ENCODE results near the gene ADGRE3. TPM values are rescaled to one million over a fixed set of nuclear protein-coding genes. Genes with fewer than 3 reads are reported as not detected.
"Not testable (repeated sequence)": the region's sequence is repeated elsewhere in the genome, so short reads cannot be mapped to it uniquely, and the experiment has no call there.

ADGRE3 gene
- total RNA-seq, 4 donors from 2014 or later, result 0.50 TPM; not detected in 3

- intact Hi-C loops (cut with DNase I), result no loop called here
Measured at GRCh38 chr19:14629557-14629956, 45.1 kb downstream of the ADGRE3 start.

GRCh38 chr19:14624491-14624890 is 50.2 kb downstream of the ADGRE3 start:
- WGBS, result 84% methylated on average over 6 of the region's 6 CpGs
- intact Hi-C loops (cut with DNase I), result not testable (repeated sequence)

More at GRCh38 chr19:14629557-14629956, 45.1 kb downstream of the ADGRE3 start:
- Histone ChIP-seq H3K9me3 (peaks cover 0 to 16% (median 9%) of the 10 kb centered on the region in 4 donors), H3K27me3 (no peaks in the 10 kb centered on the region), H3K36me3 (no peaks in the 10 kb centered on the region), H3K27ac (replicated peaks in 1 of 4) (no peak overlapping the region), H3K4me1 (no peaks in the 10 kb centered on the region), H3K4me3 (no peak overlapping the region)
- no peak for DNase-seq (ENCODE audit: extremely low spot score)
- 84% methylated on average over 1 of the region's 1 CpG for WGBS
- no peak for TF ChIP-seq CTCF (IDR thresholded peaks at IDR 0.05)
- no peak for TF ChIP-seq POLR2AphosphoS5 (IDR thresholded peaks at IDR 0.05)
- TF ChIP-seq POLR2A (IDR thresholded peaks at IDR 0.05; ENCODE audit: low read depth), result no peak
- no peak for TF ChIP-seq EP300 (IDR thresholded peaks at IDR 0.05)

GRCh38 chr19:14619404-14619803 is 55.2 kb downstream of the ADGRE3 start:
- no peak overlapping the region for H3K4me3 ChIP-seq
- no peak overlapping the region for H3K27ac ChIP-seq (replicated peaks in 1 of 4)
- no peak for TF ChIP-seq CTCF (IDR thresholded peaks at IDR 0.05)
- no peak for TF ChIP-seq POLR2A (IDR thresholded peaks at IDR 0.05; ENCODE audit: low read depth)
- no peak for TF ChIP-seq POLR2AphosphoS5 (IDR thresholded peaks at IDR 0.05)
- no peak for TF ChIP-seq EP300 (IDR thresholded peaks at IDR 0.05)
- H3K36me3 ChIP-seq, result no peaks in the 10 kb centered on the region
- intact Hi-C loops (cut with DNase I), result no loop called here
- H3K4me1 ChIP-seq, result no peaks in the 10 kb centered on the region
- peaks cover 0 to 14% (median 13%) of the 10 kb centered on the region in 4 donors for H3K9me3 ChIP-seq
- DNase-seq (ENCODE audit: extremely low spot score), result no peak
- no peaks in the 10 kb centered on the region for H3K27me3 ChIP-seq

More at GRCh38 chr19:14624491-14624890, 50.2 kb downstream of the ADGRE3 start:
- not testable (repeated sequence) for H3K4me3 ChIP-seq; H3K27me3 ChIP-seq; H3K36me3 ChIP-seq; H3K27ac ChIP-seq (replicated peaks in 1 of 4); H3K4me1 ChIP-seq; DNase-seq (ENCODE audit: extremely low spot score)
- H3K9me3 ChIP-seq, result peaks cover 0 to 17% (median 12%) of the 10 kb centered on the region in 4 donors

- Histone ChIP-seq H3K36me3 (no peaks in the 10 kb centered on the region), H3K27me3 (no peaks in the 10 kb centered on the region), H3K4me1 (no peaks in the 10 kb centered on the region), H3K27ac (replicated peaks in 1 of 4) (no peak overlapping the region), H3K9me3 (peaks cover 0 to 14% (median 13%) of the 10 kb centered on the region in 4 donors), H3K4me3 (no peak overlapping the region)
- TF ChIP-seq CTCF (IDR thresholded peaks at IDR 0.05) (no peak), POLR2A (IDR thresholded peaks at IDR 0.05; ENCODE audit: low read depth) (no peak), POLR2AphosphoS5 (IDR thresholded peaks at IDR 0.05) (no peak), EP300 (IDR thresholded peaks at IDR 0.05) (no peak)
- intact Hi-C loops (cut with DNase I), result no loop called here
- DNase-seq (ENCODE audit: extremely low spot score), result no peak
- 87% methylated on average over 3 of the region's 3 CpGs for WGBS
Measured at GRCh38 chr19:14616407-14616806, 58.2 kb downstream of the ADGRE3 start.

GRCh38 chr19:14615623-14616022 is 59.0 kb downstream of the ADGRE3 start:
- no peaks in the 10 kb centered on the region for H3K36me3 ChIP-seq
- no peak overlapping the region for H3K27ac ChIP-seq (replicated peaks in 1 of 4)
- no peak overlapping the region for H3K4me3 ChIP-seq
- DNase-seq (ENCODE audit: extremely low spot score), result no peak
- intact Hi-C loops (cut with DNase I), result no loop called here
- TF ChIP-seq CTCF (IDR thresholded peaks at IDR 0.05) (no peak), POLR2AphosphoS5 (IDR thresholded peaks at IDR 0.05) (no peak), POLR2A (IDR thresholded peaks at IDR 0.05; ENCODE audit: low read depth) (no peak), EP300 (IDR thresholded peaks at IDR 0.05) (no peak)
- H3K9me3 ChIP-seq, result peaks cover 0 to 14% (median 13%) of the 10 kb centered on the region in 4 donors
- no peaks in the 10 kb centered on the region for H3K27me3 ChIP-seq
- WGBS, result 90% methylated on average over 8 of the region's 8 CpGs
- H3K4me1 ChIP-seq, result no peaks in the 10 kb centered on the region
